TTC549 (cell line): ENCODE data around the gene GMDS.

ENCODE experiments used
- FAIRE-seq: peaks from 2 replicates; lab custom pipeline; 2012; peaks lifted over from hg19 to GRCh38; lab: Jason Lieb, UNC

Gene GMDS

DNA sequence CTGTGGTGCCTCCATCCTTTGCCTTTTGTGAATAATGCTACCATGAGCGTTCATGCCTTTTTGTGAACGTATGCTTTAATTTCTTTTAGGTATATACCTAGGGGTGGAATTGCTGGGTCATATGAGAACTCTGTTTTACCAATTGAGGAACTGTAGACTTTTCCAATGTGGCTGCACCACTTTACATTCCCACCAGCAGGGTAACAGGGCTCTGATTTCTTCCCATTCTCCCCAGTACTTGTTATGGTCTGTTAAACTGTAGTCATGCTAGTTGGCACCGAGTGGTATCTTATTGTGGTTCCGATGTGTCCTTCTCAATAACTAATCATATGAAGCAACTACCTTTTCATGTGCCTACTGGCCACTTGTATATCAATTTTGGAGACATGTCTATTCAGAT, 312.1 kb downstream of the GMDS start:
- no peak for FAIRE-seq

- FAIRE-seq, result no peak
These were observed 313.6 kb downstream of the GMDS start for GRCh38 chr6:1931817-1932216.

GRCh38 chr6:1930356-1930755, 315.0 kb downstream of the GMDS start:
- FAIRE-seq, result no peak

DNA sequence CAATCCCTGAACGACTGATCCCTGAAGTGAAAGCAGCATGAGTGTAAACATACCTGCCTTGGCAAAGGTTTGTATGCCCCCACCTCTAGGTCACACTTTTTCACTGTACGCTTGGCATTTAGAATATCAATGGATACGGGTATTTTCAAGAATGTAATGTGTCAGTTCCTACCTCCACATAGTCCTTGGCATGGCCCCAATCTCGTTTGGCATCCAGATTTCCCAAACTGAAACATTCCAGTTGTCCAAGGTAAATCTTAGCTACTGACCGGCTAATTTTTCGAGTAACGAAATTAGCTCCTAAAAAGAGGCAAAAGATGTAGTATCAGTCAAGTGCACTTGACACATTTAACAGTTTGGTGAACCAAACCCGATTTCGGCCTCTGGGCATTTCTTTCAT, 315.5 kb downstream of the GMDS start:
- FAIRE-seq, result no peak

- FAIRE-seq, result no peak
These were observed 319.5 kb downstream of the GMDS start for GRCh38 chr6:1925743-1926430.

DNA sequence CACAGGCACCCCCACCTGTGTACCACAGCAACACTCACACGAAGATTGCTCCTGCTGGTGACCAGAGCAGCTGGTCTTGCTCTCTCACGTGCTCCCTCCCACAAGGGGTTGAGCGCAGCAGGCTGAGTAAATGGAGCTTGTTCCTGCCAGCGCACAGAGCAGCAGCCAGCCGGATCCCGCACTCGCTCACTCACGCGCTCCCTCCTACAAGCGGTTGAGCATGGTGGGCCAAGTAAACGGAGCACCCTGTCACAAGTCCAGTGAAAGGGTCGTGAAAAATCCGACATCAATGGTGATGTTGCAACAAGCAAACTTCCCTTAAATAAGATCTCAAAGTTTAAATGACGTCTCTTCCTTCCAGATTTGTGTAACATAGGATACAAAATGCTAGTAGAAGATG, 322.0 kb downstream of the GMDS start:
- no peak for FAIRE-seq

DNA sequence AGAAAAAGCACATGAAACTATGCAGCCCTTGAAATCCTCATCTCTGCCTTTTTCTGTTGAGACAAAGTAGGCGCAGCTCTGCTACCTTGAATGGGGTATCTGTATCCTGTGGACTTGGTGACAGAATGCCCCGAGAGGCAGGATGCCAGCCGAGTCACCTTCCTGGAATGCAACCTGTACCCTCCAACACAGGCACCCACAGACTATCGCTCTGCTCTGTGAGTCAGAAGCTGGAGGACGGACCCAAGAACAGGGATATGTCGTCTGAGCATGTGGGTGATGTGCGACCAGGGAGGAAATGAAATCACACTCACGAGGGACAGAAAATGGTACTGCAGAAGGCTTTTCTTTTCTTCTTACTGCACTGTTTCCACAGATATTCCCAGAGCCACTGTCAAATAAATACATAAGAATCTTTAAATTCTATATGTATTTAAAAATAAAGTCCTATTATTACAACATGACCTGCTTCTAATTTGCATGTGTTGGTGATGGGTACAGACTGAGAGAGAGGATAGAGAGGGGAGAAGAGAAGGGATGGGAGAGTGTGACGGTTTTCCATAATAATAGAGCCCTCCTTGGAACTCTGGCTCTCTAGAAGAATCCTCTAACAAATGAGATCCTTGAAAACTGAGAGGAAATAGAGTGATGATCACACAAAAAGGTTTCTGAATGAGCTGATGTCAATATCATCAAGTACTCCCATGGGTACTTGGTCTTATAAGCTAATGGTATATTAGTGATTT, 327.6 kb downstream of the GMDS start:
- FAIRE-seq, result no peak

GRCh38 chr6:1916334-1917070, 328.9 kb downstream of the GMDS start:
- no peak for FAIRE-seq

DNA sequence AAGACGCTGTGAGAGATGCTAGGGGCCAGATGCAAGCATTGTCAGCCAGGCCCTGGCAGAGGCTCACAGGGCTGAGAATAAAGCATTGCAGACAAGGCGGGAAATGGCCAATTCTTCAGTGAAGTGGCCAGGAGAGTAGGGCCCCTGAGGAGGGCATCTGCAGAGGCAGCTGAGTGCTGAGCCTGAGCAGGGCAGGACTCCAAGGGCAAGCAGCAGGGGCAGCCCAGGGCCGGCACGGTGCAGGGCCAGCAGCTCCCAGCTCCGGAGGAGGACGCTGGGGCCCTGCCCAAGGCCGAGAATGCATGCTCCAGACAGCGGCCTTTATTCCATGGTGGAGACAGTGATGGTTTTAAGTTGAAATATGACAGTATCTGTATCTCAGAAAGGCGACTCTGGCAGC, 330.2 kb downstream of the GMDS start:
- no peak for FAIRE-seq

DNA sequence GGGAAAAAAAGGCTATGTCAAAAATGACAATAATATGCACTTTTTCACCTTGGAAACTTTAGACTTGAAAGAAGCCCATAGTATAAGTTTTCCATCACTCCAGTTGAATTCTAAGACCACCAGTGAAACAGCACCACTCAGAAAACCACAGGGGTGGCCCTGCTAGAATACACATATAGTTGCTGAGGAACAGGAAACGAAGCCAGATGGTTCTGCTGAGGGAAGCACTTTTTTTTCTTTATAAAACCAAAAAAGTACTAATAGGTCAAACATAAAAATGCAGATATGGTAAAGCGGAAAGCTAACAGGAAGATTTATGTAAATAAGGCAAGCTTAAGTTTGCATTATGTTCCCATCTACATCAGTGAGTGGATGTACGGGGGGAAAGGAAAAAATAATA, 331.8 kb downstream of the GMDS start:
- no peak for FAIRE-seq

DNA sequence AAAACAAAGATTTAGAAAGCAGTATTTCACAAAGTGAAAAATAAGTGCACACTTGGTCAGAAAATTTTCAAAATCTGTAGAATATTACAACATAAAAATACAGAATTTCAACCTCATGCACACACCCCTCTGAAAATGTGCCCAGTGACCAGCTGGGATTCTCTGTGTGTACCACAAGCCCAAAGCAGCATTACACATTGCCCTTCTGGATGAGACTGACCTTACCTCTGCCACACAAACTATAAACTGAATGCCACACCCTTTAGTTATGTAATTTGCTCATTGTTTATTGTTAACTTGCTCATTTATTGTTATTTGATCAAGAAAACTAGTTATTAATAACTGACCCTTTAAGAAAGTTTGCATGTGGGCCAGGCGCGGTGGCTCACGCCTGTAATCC, 332.7 kb downstream of the GMDS start:
- FAIRE-seq, result no peak

- no peak for FAIRE-seq
These were observed 333.9 kb downstream of the GMDS start for GRCh38 chr6:1911474-1911873.

GRCh38 chr6:1910621-1911407, 334.6 kb downstream of the GMDS start:
- no peak for FAIRE-seq

- FAIRE-seq, result no peak
These were observed 336.6 kb downstream of the GMDS start for GRCh38 chr6:1908784-1909183.

GRCh38 chr6:1906609-1907008, 338.8 kb downstream of the GMDS start:
- no peak for FAIRE-seq

DNA sequence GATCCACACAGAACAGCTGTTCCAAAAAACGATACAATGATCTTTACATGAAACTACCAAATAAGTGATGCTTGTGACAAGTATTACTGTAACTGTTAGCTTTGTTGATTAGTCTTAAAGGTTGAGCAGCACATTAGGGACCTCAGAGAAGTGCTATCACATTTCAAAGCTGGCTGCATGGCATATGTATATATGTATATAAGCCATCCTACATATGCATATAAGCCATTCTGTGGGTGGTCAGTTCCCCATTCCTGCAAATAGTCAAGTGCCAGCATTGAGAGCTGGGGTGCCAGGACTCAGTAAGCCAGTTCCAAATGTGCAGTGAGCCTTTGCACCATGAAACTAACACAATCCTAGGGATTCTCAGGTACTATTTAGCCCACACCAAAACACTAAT, 339.4 kb downstream of the GMDS start:
- FAIRE-seq, result no peak

DNA sequence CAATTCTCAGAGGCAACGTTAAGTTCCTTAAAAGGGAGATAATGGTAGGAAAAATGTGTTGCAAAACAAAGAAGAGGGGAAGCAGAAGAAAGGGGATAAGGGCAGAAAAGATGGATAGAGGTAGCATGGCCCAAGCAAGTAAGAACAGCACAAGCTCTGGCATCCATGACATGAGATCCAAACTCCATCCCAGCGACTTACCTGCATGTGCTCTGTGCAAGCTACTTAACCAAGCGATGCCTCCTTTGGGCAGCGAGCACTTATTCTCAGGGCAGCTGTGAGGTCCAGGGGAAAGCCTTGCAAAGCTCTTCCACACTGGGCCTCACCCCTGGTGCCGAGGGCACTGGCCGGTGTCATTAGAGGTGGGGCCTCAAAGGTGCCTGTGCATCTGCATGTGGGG, 340.5 kb downstream of the GMDS start:
- FAIRE-seq, result no peak

- no peak for FAIRE-seq
These were observed 341.0 kb downstream of the GMDS start for GRCh38 chr6:1904466-1904799.

GRCh38 chr6:1903780-1904465, 341.5 kb downstream of the GMDS start:
- FAIRE-seq, result no peak

DNA sequence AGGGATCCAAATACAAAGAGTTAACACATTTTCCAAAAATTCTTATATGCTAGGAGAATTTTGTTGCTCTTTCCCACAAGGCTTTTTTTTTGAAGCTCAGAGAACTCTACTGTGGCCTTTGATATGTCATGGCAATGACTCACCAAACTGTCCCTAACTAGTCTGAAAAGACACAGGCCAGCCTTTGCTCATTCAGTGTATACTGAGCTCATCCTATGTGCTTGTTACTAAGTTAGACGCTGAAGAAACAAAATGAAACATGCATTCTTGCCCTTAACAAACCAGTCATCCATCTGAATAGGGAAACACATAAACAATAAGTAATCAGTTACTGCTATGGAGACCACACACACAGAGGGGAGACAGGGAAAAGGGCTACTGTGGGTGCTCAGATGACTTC, 343.8 kb downstream of the GMDS start:
- no peak for FAIRE-seq

DNA sequence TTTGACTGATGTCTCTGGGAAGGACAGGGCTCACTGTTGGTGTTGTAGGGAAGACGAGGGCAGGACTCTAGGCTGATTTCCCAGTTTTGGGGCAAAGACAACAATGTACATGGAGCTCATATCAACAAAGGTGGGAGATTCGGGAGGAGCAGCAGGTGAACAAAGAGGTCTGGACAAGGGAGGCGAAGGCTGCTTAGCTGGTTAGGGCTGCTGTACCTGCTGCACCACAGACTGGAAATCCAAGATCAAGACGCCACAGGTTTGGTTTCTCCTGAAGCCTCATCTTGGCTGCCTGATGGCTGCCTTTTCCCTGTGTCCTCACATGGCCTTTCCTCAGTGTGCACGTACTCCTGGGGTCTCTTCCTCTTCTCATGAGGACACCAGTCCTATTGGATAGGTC, 348.5 kb downstream of the GMDS start:
- no peak for FAIRE-seq

DNA sequence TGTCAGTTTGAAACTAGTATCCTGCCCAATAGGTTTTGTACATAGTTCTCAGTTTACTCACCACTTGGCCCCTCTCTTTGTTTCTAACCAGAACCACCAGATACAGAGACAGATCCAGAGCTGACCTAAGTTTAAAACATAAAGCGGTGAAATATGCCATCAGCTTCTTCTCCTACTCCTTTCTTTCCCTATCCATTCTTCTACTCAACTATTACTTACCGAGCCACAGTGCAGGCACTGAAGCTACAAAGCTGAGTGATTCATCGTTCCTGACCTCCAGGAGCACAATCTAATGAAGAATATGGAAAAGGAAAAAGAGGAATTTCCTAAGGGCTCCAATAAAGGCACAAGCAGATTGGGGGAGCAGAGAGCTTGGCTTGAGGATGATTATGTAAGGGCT, 349.7 kb downstream of the GMDS start:
- no peak for FAIRE-seq
